Cerebellar cortex (tissue), 1 donor: ENCODE results near the gene FCN1.
"Not testable (repeated sequence)": the region's sequence is repeated elsewhere in the genome, so short reads cannot be mapped to it uniquely, and the experiment has no call there.

ENCODE experiments used
- DNase-seq: peaks from one replicate; pipeline ENCODE4 v3.0.0-alpha.2; 2015; ENCODE audit warnings: low spot score

Gene FCN1

GRCh38 chr9:134871697-134872340 lies 45.9 kb downstream of the FCN1 start:
- no peak for DNase-seq

GRCh38 chr9:134870746-134871662 lies 46.7 kb downstream of the FCN1 start:
- DNase-seq: no peak

- no peak for DNase-seq
Observed at GRCh38 chr9:134870301-134870694, 47.4 kb downstream of the FCN1 start.

- DNase-seq: no peak
Observed at GRCh38 chr9:134869554-134870300, 48.0 kb downstream of the FCN1 start.

- no peak for DNase-seq
Observed at GRCh38 chr9:134868751-134869553, 48.8 kb downstream of the FCN1 start.

GRCh38 chr9:134867917-134868750 lies 49.6 kb downstream of the FCN1 start:
- no peak for DNase-seq

- no peak for DNase-seq
Observed at GRCh38 chr9:134864821-134865190, 52.9 kb downstream of the FCN1 start.

GRCh38 chr9:134863941-134864820 lies 53.5 kb downstream of the FCN1 start:
- DNase-seq: no peak

GRCh38 chr9:134863306-134863902 lies 54.3 kb downstream of the FCN1 start:
- DNase-seq: no peak

GRCh38 chr9:134861595-134862334 lies 55.9 kb downstream of the FCN1 start:
- no peak for DNase-seq

- no peak for DNase-seq
Observed at GRCh38 chr9:134860510-134860909, 57.2 kb downstream of the FCN1 start.

- no peak for DNase-seq
Observed at GRCh38 chr9:134858051-134858841, 59.5 kb downstream of the FCN1 start.

- DNase-seq: not testable (repeated sequence)
Observed at GRCh38 chr9:134857451-134857850, 60.3 kb downstream of the FCN1 start.

GRCh38 chr9:134855900-134856377 lies 61.8 kb downstream of the FCN1 start:
- no peak for DNase-seq
